H1 (cell line): ENCODE measurements around the gene NCK2. TPM values are rescaled to one million over a fixed set of nuclear protein-coding genes. Genes with fewer than 3 reads are reported as not detected.

ENCODE experiments used
- CTCF ChIA-PET: fragments of 300-600 bp; sonication (Branson Sonifier 250); formaldehyde crosslinking; loops from one replicate; lab custom pipeline; 2021; ENCODE audit not compliant: partially characterized antibody; lab: Charles Lee
- POLR2A ChIA-PET: fragments of 300-600 bp; sonication (Branson Sonifier 250); formaldehyde crosslinking; loops from one replicate; lab custom pipeline; 2021; ENCODE audit warnings: inconsistent platforms; ENCODE audit not compliant: partially characterized antibody; lab: Charles Lee
- DNase-seq, 2 experiments: peaks; one replicate each; pipeline versions ENCODE4 v3.0.0 to v3.0.0-alpha.2; 2010 to 2022; ENCODE audit warnings: low spot score in 2 of 2, low read depth in 1 of 2, mixed read lengths in 1 of 2
- FAIRE-seq: peaks from 2 replicates; lab custom pipeline; 2011; peaks lifted over from hg19 to GRCh38; lab: Jason Lieb, UNC
- H2AFZ ChIP-seq: 2 replicates; pipeline ENCODE4 v1.8.1; 2012; ENCODE audit warnings: low read length, inconsistent platforms
- H2AK5ac ChIP-seq: 2 replicates; pipeline ENCODE4 v1.6.1; 2013; ENCODE audit warnings: low read depth, low read length
- H2BK120ac ChIP-seq: replicated peaks from 2 replicates; pipeline ENCODE3; 2013; ENCODE audit warnings: low read depth, low read length, inconsistent platforms
- H2BK12ac ChIP-seq: 2 replicates; pipeline ENCODE4 v1.6.1; 2013; ENCODE audit warnings: low read depth, low read length
- H2BK15ac ChIP-seq: 2 replicates; pipeline ENCODE4 v1.6.1; 2013; ENCODE audit warnings: low read length
- H2BK20ac ChIP-seq: 2 replicates; pipeline ENCODE4 v1.6.1; 2013; ENCODE audit warnings: low read length
- H2BK5ac ChIP-seq: 2 replicates; pipeline ENCODE4 v1.6.1; 2013; ENCODE audit warnings: low read depth, low read length
- H3K14ac ChIP-seq: 2 replicates; pipeline ENCODE4 v1.6.1; 2013; ENCODE audit warnings: inconsistent platforms; ENCODE audit not compliant: insufficient read length
- H3K18ac ChIP-seq: 2 replicates; pipeline ENCODE4 v1.6.1; 2013; ENCODE audit warnings: low read length; ENCODE audit errors: extremely low read depth
- H3K23ac ChIP-seq: 2 replicates; pipeline ENCODE4 v1.6.1; 2013; ENCODE audit warnings: inconsistent platforms; ENCODE audit not compliant: insufficient read length
- H3K23me2 ChIP-seq: 2 replicates; pipeline ENCODE4 v1.6.1; 2013; ENCODE audit warnings: low read depth, low read length
- H3K27ac ChIP-seq: 2 replicates; pipeline ENCODE4 v1.6.1; 2011; ENCODE audit warnings: low read depth, low read length, inconsistent platforms
- H3K27me3 ChIP-seq, 4 experiments: replicated peaks in 1 of 4; 1 replicate in 1 of 4; 2 replicates in 3 of 4; pipeline versions ENCODE4 v1.6.1 to v1.8.1; 2011 to 2013; ENCODE audit warnings: low read length in 3 of 4, mild to moderate bottlenecking in 3 of 4, inconsistent platforms in 2 of 4, mixed read lengths in 2 of 4, moderate library complexity in 1 of 4; ENCODE audit not compliant: control insufficient read depth in 3 of 4, insufficient read depth in 3 of 4; ENCODE audit errors: extremely low read depth in 1 of 4
- H3K36me3 ChIP-seq, 4 experiments: 2 replicates each; pipeline versions ENCODE4 v1.6.1 to v1.8.1; 2011 to 2013; ENCODE audit warnings: mild to moderate bottlenecking in 4 of 4, low read length in 3 of 4, moderate library complexity in 2 of 4, control low read depth in 1 of 4, inconsistent platforms in 1 of 4; ENCODE audit not compliant: insufficient read depth in 4 of 4, control insufficient read depth in 2 of 4
- H3K4ac ChIP-seq: replicated peaks from 2 replicates; pipeline ENCODE3; 2013; ENCODE audit warnings: low read length, low read depth, mixed read lengths, inconsistent platforms; ENCODE audit not compliant: insufficient read length
- H3K4me1 ChIP-seq, 4 experiments: replicated peaks in 1 of 4; 1 replicate in 1 of 4; 2 replicates in 3 of 4; pipeline versions ENCODE4 v1.6.1 to v1.8.1; 2011 to 2013; ENCODE audit warnings: low read length in 3 of 4, inconsistent platforms in 2 of 4, mixed read lengths in 1 of 4; ENCODE audit not compliant: insufficient read depth in 4 of 4, control insufficient read depth in 3 of 4
- H3K4me2 ChIP-seq, 2 experiments: 2 replicates each; pipeline versions ENCODE4 v1.6.1 to v1.8.1; 2011 to 2013; ENCODE audit warnings: low read depth in 2 of 2, low read length in 2 of 2, control low read depth in 1 of 2, inconsistent platforms in 1 of 2, mild to moderate bottlenecking in 1 of 2; ENCODE audit not compliant: insufficient read depth in 1 of 2
- H3K4me3 ChIP-seq, 4 experiments: fragments of 200-600, 300-600 bp in 1 of 4; sonication (generic), shearing (Covaris generic), sonication (Bioruptor Twin) in 1 of 4; 2 replicates each; pipeline versions ENCODE4 v1.5.1 to v1.8.1; 2011 to 2016; ENCODE audit warnings: low read length in 4 of 4, low read depth in 3 of 4, control low read depth in 2 of 4, inconsistent platforms in 2 of 4, mild to moderate bottlenecking in 2 of 4, mixed read lengths in 1 of 4, moderate library complexity in 1 of 4; ENCODE audit not compliant: insufficient read depth in 2 of 4; ENCODE audit errors: extremely low read depth in 1 of 4
- H3K56ac ChIP-seq: replicated peaks from 2 replicates; pipeline ENCODE3; 2013; ENCODE audit warnings: low read depth, mild to moderate bottlenecking, mixed read lengths, low read length, inconsistent platforms; ENCODE audit not compliant: insufficient read length
- H3K79me1 ChIP-seq: 2 replicates; pipeline ENCODE4 v1.6.1; 2013; ENCODE audit warnings: low read depth, low read length, control low read depth
- H3K79me2 ChIP-seq, 2 experiments: 2 replicates each; pipeline versions ENCODE4 v1.6.1 to v1.8.1; 2012 to 2013; ENCODE audit warnings: low read length in 2 of 2, mild to moderate bottlenecking in 2 of 2, inconsistent platforms in 1 of 2; ENCODE audit not compliant: insufficient read depth in 2 of 2, control insufficient read depth in 1 of 2
- H3K9ac ChIP-seq, 4 experiments: replicated peaks in 1 of 4; 1 replicate in 1 of 4; 2 replicates in 3 of 4; pipeline versions ENCODE4 v1.6.1 to v1.8.1; 2011 to 2013; ENCODE audit warnings: low read depth in 3 of 4, low read length in 3 of 4, control low read depth in 2 of 4, mild to moderate bottlenecking in 2 of 4, moderate library complexity in 2 of 4, inconsistent platforms in 1 of 4; ENCODE audit errors: extremely low read depth in 1 of 4
- H3K9me3 ChIP-seq, 2 experiments: 2 replicates each; pipeline versions ENCODE4 v1.6.1 to v1.8.1; 2012 to 2013; ENCODE audit warnings: mild to moderate bottlenecking in 2 of 2, moderate library complexity in 2 of 2, control low read depth in 1 of 2, inconsistent platforms in 1 of 2, low read depth in 1 of 2, low read length in 1 of 2, mixed read lengths in 1 of 2; ENCODE audit not compliant: insufficient read depth in 2 of 2
- H4K20me1 ChIP-seq, 2 experiments: replicated peaks in 1 of 2; 2 replicates each; pipeline versions ENCODE3 to v1.8.1; 2011 to 2013; ENCODE audit warnings: inconsistent platforms in 2 of 2, low read length in 2 of 2, mild to moderate bottlenecking in 1 of 2; ENCODE audit not compliant: insufficient read depth in 2 of 2, control insufficient read depth in 1 of 2
- H4K5ac ChIP-seq: 2 replicates; pipeline ENCODE4 v1.6.1; 2013; ENCODE audit warnings: low read length, low read depth, mixed read lengths, inconsistent platforms; ENCODE audit not compliant: insufficient read length
- H4K8ac ChIP-seq: 2 replicates; pipeline ENCODE4 v1.8.0; 2013; ENCODE audit warnings: mild to moderate bottlenecking, moderate library complexity, low read length, inconsistent platforms; ENCODE audit not compliant: insufficient read depth; ENCODE audit errors: extremely low read depth
- H4K91ac ChIP-seq: replicated peaks from 2 replicates; pipeline ENCODE3; 2013; ENCODE audit warnings: low read length, mixed read lengths, inconsistent platforms; ENCODE audit not compliant: insufficient read length
- SUZ12 ChIP-seq: fragments of 200-600 bp; sonication (generic); IDR thresholded peaks from 2 replicates; pipeline ENCODE4 v1.6.1; 2012; ENCODE audit warnings: mild to moderate bottlenecking, inconsistent platforms, low read length, moderate library complexity, mixed read lengths
- WGBS, 2 experiments: shearing (Covaris generic) in 1 of 2; methylation state at CpG; one replicate each; pipeline versions ENCODE4 v1.1.6 to v1.1.7; 2013 to 2015; ENCODE audit warnings: low lambda C conversion rate in 2 of 2, mixed read lengths in 2 of 2, inconsistent platforms in 1 of 2, low coverage in 1 of 2, missing lambda C conversion rate in 1 of 2; ENCODE audit not compliant: insufficient replicate concordance in 2 of 2, insufficient coverage in 1 of 2, insufficient read length in 1 of 2; ENCODE audit errors: extremely low coverage in 1 of 2, missing lambda C conversion rate in 1 of 2; 5-methylcytosine and 5-hydroxymethylcytosine counted together
- polyA plus RNA-seq, 7 experiments: library from polyadenylated mRNA; depleted of rRNA in 3 of 7; stranded (reverse) in 5 of 7; unstranded in 2 of 7; fragments of >200 nt in 5 of 7; fragments of 200-250 nt in 2 of 7; gene quantifications; 1 replicate in 5 of 7; 2 replicates in 1 of 7; 4 replicates in 1 of 7; pipeline versions ENCODE4 v1.2.1 to v1.2.3, GENCODE V29; 2011 to 2013; ENCODE audit warnings: missing spikeins in 2 of 7, mixed read lengths in 2 of 7
- total RNA-seq: library from RNA; stranded (reverse); fragmentation: NEBNext Ultra II Directional; extraction: Animal tissue kit (Norgen Biotek cat#: 25700); gene quantifications from 2 replicates; pipeline ENCODE4 v1.2.1, GENCODE V29; 2021

NCK2 gene
- total and polyA plus RNA-seq, 2 of the 8 experiments (the other 6 are each of a cell fraction or from before 2014, with no cell fraction given), result 30.3 to 65.7 TPM

DNA sequence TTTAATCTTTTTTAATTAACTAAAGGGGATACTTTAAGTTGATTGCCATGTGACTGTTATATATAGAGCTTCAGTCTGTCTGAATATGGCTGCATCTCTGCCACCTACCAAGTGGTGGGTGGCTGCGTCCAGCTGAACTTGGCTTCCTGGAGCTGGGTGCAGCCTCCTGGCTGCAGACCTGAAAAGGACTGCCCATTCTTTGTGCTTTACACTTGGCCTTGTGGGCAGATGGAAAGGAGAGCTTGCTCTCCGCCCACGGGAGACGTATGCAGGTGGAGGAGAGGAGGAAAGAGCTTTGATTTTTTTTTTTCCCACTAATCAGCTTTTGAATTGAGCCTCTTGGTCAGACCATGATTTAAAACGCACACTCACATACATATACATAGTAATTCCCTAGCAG lies 34.7 kb downstream of the NCK2 start:
- Histone ChIP-seq H2BK5ac (no peak overlapping the region), H4K8ac (no peak overlapping the region), H3K18ac (no peak overlapping the region), H3K4me2 (no peak overlapping the region), H4K91ac (no peak overlapping the region), H3K4me1 (peaks cover 4 to 19% (median 10%) of the 10 kb centered on the region in 4 experiments), H3K23me2 (no peaks in the 10 kb centered on the region; the same call in 1 of the 2 replicates), H3K4me3 (no peak overlapping the region), H2BK120ac (no peak overlapping the region), H2BK15ac (no peak overlapping the region), H3K79me2 (peaks cover 0 to 95% of the 10 kb centered on the region in 2 experiments), H3K9me3 (no peaks in the 10 kb centered on the region), H3K9ac (no peak overlapping the region), H3K23ac (no peak overlapping the region), H3K27ac (no peak overlapping the region), H2BK12ac (no peak overlapping the region), H3K56ac (no peak overlapping the region), H3K79me1 (peaks cover 36% of the 10 kb centered on the region), H3K36me3 (no peaks in the 10 kb centered on the region), H4K20me1 (peaks cover 10 to 37% of the 10 kb centered on the region in 2 experiments), H2AFZ (no peak overlapping the region), H2AK5ac (no peak overlapping the region), H2BK20ac (no peak overlapping the region), H3K4ac (no peak overlapping the region), H3K27me3 (no peaks in the 10 kb centered on the region), H3K14ac (no peak overlapping the region), H4K5ac (no peak overlapping the region)
- no peak for FAIRE-seq
- no peak for DNase-seq
- 73% methylated on average over 5 of the region's 5 CpGs; no CpG with 5 or more reads in 1 of the 2 experiments for WGBS, 2 experiments
- CTCF ChIA-PET, result interaction anchor here (0.6 to 1.9 kb wide), 9 partner anchors 11 to 190 kb away, joined by 3 to 5 read pairs (median 4); no protein-coding TSS in a partner anchor
- POLR2A ChIA-PET, result no interaction called here
- no peak for TF ChIP-seq SUZ12
